ENCODE data around the gene CIAO2B.
"Not testable (repeated sequence)": the region's sequence is repeated elsewhere in the genome, so short reads cannot be mapped to it uniquely, and the experiment has no call there.

CIAO2B gene

DNA sequence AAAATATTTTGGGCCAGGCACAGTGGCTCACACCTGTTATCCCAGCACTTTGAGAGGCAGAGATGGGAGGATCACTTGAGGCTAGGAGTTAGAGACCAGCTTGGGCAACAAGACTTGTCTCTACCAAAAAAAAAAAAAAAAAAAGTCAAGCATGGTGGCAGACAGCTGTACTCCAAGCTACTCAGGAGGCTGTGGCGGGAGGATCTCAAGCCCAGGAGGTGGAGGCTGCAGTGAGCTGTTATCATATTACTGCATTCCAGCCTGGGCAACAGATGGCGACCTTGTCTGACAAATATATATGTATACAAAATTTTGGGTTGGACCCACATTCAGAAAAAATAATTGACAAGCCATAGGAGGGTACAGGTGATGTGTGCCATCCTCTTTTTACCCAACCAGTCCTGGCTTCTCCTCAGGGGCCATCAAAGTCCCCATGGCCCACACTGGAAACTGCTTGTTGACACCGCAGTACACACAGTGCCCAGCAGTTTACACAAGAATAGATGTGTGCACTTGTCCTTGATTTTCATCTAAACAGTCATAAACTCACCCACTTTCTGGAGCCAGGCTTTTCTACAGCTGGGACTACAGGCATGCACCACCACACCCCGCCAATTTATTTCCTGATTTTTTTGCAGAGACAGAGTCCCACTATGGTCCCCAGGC lies 2.8 kb upstream of the CIAO2B start:
- no peak for DNase-seq (ENCODE audit: low read depth in 3 of 3)

DNA sequence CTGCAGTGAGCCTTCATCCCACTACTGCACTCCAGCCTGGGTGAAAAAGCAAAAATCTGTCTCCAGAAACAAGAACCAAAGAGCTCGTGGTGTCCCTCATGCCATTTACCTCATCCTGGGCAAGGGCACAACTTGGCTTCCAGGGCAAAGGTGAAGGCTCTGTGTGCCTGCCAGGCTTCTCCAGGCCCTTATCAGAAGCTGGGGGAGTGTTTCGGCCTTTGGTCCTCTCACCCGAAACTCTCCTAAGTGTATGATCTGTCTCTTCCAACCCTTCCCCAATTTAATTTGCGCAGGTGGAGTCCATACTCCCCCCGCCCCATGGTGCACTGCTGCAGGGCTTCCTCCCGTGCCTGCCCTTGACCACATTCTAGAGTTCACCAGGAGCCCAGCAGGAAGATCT lies 2.3 kb upstream of the CIAO2B start:
- DNase-seq (ENCODE audit: low read depth in 3 of 3): no peak

DNA sequence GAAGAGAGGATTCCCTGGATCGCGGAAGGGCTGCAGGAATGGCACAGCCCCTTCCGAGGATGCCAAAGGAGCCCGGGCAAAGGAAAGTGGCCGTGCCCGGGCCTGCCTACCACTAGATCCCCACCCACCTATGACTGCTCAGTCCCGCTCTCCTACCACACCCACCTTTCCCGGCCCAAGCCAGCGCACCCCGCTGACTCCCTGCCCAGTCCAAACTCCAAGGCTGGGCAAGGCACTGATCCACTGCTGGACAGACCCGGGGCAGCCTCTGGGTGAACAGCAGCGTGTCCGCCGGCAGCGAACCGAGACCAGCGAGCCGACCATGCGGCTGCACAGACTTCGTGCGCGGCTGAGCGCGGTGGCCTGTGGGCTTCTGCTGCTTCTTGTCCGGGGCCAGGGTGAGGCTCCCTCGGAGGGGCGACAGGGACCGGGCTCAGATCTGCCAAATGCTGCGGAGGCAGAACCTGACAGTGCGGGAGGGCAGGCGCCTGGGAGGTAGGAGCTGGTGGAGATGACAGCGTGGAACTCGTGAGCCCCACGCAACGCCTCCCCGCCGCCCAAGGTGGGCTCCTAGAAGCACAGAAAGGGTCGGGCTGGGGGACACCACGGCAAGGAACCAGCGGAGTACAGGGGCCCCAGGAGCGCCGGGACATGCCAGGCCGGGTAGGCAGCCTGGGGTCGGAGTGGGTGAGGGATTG lies 1.3 kb upstream of the CIAO2B start, which contains the start of gene CES2:
CES2 (plus strand) TSS at position 203 of the 698 bp plus-strand sequence; CDS start at position 323, 120 bp downstream.
- no peak for DNase-seq (ENCODE audit: low read depth in 3 of 3)

DNA sequence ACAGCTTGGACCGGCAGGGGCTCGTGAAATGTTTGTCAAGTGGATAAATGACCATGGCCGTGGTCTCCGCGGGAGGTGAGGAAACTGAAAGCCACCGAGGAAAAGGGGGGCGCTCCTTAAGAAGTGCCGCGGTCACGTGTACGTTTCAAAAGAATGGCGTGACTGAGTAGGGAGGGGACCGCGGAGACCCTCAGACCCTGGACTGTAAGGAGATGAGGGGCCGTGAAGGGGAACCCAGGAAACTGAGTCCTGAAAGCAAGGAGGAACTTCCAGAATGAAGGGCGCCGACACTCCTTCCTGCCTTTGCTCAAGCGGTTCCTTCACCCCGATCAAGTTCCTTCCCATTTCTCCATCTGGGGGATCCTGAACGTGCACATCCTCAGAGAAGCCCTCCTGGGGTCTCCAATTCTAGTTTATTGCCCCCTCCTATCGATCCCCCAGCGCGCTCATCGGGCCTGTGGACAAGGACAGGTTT lies 674 bp upstream of the CIAO2B start:
- not testable (repeated sequence) for DNase-seq (ENCODE audit: low read depth in 3 of 3)

DNA sequence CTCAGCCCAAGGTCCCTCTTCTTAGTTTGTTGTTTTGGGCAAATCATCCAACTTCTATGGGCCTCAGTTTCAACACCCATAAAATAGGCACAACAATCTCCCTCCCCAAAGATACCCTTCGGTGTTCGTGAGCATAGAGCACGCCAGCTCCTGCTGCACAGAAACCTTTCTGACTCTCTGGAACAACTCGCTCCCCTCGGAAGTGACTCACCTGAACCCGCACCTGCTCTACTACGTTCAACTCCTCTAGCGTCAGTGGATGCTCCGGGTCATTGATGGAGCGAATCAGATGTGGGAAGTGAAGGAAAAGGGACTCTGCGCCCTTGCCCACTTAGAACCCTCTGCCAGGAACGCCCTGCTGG lies 445 bp downstream of the CIAO2B start:
- peak; percentile 19 to 56 (median 21) for DNase-seq (ENCODE audit: low read depth in 3 of 3)

DNA sequence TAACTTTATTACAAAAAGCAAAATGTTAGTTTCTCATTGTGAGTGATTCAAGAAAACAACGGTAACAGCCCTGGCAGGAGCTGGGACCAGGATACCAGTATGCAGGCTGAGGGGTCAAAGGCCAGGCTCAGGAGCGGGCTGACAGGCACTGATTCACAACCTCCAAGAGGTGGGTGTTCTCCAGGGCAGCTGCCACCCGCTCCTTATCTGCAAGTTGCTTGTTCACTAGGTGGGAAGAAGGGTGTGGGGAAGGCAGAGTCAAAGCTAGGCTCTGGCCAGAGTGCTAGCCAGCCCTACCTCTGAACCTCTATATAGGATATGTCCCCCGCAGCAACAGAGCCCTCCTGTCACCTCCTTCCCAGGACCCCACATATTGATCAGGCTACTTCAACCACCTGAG lies 2.1 kb downstream of the CIAO2B start:
- no peak for DNase-seq (ENCODE audit: low read depth in 3 of 3)

DNA sequence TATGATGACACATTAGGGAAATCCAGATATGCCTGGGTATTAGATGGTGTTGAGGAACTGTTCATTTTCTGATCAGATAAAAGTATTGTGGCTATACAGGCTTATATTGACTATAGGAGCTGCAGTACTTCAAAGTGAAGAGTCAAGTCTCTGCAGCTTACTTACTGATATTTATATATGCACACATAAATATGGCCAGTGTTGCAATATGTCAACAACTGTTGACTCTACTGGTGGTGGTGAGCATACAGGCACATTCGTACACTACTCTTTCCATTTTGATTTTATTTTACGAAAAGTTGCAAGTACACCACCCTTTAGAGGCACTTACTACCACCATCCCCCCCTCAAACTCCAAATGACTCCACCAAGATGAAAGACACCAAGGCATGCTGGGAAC lies 2.5 kb downstream of the CIAO2B start:
- no peak for DNase-seq (ENCODE audit: low read depth in 3 of 3)

DNA sequence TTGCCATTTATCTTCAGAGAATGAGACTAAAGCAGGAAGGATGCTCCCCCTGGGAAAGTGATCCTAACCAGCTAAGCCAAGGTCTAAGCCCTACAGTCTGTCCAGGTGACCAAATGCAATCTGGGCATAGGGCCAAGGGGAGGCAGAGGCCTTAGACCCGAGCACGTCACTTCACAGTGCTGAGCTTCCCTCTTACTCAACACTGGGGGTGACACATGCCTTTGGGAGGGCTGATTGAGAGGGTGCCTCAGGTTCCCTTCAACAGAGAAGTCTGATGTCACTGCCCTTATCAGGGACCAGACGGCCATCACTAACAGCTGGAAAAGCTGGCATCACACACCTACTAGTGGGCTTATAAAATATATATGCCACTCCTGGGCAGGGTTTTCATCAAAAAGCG lies 4.0 kb downstream of the CIAO2B start:
- no peak for DNase-seq (ENCODE audit: low read depth in 3 of 3)

DNA sequence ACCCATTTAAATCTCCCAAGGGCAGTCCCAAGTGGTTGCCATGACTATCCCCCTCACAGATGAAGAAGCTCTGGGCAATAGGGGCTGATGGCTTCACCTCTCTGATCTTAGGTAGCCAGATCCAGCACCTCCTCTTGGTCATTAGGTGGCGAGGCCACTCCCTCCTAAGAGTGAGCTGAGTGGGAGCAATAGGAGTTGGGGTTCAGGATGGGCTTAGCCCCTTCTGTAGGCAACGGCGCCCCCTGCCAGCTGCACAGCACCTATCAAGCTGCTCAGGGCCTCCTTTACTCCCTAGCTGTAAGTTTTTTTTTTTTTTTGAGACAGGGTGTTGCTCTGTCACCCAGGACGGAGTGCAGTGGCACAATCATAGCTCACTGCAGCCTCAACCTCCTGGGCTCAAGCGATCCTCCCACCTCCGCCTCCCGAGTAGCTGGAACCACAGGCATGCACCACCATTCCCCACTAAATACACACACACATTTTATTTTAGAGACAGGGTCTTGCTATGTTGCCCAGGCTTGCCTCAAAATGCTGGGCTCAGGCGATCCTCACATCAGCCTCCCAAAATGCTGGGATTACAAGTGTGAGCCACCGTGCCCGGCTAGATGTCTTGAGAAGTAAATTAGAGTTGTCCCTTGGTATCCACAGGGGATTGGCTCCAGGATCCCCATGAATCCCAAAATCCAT lies 5.4 kb downstream of the CIAO2B start:
- DNase-seq (ENCODE audit: low read depth in 3 of 3): peak in 1 of 3 experiments; percentile 46

DNA sequence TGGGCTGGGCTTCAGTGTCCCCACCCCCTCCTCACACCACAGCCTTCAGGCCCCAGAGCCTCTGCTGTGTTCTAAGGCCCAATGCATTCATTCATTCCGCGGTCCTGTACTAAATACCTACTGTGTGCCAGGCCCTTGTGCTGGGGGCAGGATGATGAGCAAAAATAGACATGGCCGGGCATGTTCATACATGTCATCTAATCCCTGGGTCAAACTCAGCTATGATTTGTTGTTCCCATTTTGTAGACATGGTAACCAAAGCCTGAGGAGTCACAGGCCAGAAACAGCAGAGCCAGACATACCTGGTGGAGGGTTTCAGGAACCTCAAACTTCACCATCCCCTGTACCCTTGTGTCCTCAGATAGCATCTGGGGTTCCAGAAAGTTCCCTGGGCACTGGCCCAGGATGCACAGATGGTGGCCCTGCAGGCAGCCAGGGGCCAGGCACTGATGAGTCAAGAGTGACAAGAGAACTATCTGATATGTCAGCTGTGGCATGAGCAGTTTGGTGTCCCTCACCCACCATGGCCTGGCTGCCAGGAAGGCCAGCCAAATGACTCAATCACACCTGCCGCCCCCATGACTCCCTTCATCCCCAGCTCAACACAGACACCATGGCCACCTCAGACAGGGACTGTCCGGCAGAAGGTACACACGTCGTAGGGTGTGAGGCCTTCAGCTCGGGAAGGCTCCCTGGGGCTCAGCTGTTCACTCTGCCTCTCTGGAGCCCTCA lies 6.1 kb downstream of the CIAO2B start:
- DNase-seq (ENCODE audit: low read depth in 3 of 3): no peak

DNA sequence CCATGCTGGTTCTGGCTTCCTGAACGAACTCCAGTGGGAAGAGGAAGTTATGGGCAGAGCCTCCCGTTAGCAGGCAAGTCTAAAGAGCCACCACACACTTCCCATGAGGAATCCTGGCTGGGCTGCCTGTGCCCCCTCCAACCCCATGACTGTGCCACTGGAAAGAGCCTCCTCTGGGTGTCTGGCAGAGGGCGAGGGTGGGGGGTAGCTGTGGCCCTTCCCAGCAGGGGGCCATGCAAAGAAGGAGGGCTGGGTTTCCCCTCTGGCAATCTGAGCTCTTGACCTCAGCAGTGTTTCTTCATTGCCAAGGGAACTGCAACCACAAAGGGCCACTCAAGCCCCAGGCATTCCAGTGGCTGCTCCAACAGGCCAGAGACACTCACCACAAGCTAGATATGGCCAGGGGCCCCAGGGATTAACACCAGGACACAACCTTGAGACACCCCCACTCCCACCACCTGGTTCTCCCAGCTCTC lies 7.2 kb downstream of the CIAO2B start:
- DNase-seq (ENCODE audit: low read depth in 3 of 3): no peak

DNA sequence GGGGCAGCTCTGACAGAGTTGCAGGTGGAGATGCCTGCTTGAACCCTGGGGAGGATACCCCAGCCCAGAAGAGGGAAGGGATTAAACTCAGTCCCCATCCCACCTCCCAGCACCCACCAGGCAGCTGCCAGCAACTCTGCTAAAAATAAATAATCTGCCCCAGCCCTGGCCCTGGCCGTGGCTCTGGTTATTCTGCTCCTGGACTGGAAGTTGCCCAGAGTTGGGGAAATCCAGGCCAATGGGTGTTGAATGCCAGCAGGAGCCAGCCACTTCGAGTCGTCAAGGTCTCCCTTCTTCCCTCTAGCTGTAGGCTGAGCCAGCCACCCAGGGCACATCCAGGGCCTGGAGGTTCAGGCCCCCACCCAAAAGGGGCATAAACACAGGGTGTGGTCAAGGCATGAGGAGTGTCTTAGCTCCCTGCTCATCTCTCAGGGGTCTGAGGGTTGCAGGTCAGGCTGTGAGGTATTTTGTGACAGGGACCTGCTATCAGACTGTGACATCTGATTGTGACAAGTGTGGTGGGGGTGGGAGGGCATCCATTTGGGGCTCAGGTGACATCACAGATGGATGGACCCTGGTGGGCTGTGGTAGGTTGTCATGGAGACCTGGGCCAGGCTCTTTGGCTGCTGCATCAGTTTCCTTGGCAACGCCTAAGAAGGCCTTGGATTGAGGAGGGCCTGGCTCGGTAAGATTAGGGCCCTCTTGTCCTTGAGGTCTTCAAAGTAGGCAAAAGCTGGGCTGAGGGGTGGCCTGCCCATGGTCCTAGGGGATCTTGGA lies 7.8 kb downstream of the CIAO2B start:
- no peak for DNase-seq (ENCODE audit: low read depth in 3 of 3)

DNA sequence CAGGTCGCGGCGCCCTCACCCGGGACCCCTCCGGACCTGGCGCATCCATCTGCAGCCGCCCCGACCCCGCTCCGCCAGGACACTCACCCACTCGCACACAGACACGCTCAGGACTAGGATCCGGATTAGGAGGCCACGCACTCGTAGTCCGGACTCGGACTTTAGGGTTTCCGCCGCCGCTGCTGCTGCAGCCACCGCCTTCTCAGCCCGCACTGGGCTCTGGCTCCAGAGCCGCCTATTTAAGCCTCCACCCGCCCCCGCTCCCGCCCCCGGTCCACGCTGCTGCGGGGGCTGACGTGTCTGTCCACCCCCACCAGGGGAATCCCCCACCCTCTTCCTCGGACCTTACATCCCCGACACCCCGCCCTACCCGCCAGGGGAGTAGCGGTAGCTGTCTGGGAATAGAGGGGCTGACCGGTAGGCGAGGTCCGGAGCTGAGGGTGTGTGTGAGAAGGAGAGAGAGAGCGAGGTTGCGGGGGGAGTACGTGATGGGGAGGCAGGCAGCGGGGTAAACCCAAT lies 8.8 kb downstream of the CIAO2B start, which contains the start of gene RRAD:
RRAD (minus strand) TSS at position 214 of the 519 bp plus-strand sequence. CDS start 356 bp downstream, outside the sequence.
- DNase-seq (ENCODE audit: low read depth in 3 of 3): no peak

DNA sequence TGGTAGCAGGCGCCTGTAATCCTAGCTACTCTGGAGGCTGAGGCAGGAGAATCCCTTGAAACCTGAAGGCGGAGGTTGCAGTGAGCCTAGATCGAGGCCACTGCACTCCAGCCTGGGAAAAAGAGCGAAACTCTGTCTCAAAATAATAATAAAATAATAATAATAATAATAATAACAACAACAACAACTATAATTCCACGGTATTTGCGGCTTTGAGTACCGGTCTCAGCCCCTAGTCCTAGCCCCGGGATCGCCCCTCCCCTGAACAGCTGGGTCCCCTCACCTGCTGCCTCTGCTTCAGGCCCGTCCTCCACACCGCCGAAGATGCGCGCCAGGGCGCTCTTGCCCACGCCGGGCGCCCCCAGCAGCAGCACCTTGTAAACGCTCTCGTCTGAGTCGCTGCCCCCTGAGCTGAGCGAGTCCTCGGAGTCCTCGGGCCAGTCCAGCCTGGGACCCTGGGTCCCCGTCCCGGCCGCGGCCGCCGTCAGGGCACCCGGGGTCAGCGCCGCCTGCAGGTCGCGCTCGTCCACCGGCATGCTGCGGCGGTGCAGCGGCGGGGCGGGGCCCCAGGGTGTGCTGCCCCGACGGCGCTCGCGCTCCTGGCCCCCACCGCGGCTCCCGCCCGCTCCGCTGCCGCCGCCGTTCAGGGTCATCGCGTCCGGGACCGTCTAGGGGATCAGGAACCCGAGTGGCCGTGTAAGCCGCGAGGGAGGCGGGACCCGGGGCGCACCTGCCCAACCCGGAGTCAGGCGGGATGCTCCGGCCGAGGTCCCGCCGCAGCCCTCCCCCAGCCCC lies 9.5 kb downstream of the CIAO2B start:
- peak in 1 of 3 experiments; percentile 35 for DNase-seq (ENCODE audit: low read depth in 3 of 3)

DNA sequence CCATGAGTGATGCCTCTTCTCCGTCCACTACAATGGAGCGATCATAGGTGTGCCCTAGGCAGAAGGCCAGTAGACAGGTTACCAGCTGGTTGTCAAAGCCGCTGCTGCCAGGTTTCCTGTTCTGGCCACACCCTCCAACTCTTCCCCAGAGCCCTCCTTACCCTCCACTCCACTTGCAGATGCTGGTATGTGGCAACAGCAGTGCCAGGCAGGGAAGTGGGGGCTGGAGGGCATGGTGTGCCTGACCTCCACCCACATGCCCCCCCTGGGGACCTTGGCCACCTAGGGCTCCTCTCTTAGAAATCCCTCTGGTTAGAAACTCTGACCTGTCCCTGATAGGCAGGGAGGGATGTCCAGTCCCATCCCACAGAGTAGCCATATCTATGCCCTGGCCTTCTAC lies 10.3 kb downstream of the CIAO2B start:
- no peak for DNase-seq (ENCODE audit: low read depth in 3 of 3)

DNA sequence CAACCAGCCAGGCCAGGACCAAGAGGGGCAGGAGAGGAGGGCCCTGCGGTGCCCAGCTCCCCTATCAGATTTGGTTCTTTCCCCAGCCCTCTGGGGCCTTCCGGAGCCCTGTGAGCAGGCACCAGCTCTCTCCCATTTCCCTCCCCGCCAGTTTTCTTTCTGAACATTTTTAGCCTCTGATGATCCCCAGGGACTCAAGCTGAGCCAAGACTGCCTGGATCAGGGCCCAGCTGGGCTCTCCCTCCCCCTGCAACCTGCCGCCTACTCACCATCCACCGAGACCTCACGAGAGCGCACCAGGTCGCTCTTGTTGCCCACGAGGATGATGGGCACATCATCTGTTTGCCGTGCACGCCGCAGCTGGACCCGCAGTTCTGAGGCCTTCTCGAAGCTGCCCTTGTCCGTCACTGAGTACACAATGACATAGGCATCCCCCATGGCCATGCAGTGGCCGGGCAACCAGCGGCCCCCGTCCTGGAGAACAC lies 10.9 kb downstream of the CIAO2B start:
- no peak for DNase-seq (ENCODE audit: low read depth in 3 of 3)

DNA sequence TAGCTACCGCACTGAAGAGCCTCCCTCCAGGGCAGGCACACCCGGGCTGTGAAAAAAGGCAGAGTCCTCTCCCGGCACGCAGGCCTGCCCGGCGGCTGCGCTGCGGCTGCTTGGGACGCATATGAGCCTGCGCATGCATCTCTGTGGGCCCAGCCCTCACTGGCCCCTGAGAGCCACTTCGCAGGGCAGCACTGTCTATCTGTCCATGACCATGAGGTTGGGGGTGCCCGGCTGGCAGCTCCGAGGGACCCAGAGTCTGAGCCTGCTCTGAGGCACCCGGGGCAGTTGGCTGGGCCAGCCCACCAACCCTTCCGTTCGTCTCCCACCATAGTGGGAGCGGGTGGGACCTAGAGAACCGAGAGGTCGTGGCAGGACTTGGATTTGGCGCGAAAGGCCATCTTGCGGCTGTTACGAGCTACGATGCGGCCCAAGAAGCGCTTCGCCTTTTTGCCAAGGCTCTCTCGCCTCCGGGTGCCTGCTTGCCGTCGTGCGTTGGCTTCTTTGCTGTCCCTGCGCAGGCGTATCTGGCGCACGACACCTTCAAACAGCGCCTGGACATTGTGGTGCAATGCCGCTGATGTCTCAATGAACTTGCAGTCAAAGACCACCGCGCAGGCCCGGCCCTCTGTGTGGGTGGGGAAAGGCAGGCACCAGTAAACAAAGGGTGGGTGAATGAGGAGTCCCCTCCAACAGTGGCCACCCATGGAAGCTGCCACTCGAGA lies 12.3 kb downstream of the CIAO2B start:
- DNase-seq (ENCODE audit: low read depth in 3 of 3): no peak

DNA sequence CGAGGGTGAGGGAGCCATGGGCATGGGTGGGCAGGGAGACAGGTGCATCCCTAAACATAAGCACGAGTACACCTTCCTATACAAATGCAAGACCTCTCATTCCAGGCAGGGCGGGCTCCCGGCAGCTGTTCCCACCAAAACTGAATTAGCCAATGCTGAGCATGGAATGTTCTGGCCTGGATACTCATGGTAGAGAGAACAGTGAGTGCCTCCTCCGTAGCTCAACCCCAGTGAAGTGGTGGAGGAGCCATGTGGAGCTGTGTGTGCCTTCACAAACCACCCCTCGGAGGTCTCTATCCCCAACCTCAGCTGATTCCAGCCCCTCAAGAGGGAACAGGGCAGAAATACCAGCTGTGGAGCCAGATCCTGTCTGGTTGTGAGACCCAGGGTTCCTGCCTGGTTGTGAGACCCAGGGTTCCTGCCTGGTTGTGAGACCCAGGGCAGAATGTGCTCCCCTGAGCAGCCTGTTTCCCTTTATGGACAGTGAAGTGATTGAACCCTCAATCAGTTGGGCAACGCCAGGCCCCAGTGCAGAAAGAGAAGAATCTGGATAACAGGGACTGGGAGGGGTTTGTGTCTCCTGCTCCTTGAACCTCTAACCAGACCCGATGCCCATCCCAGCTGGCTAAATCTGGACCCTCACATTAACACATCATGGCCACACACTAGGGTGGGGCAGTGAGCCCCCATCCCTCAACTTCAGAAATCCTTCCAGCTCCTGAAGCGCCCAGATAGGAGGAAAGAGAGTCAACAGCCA lies 13.1 kb downstream of the CIAO2B start:
- DNase-seq (ENCODE audit: low read depth in 3 of 3): no peak

DNA sequence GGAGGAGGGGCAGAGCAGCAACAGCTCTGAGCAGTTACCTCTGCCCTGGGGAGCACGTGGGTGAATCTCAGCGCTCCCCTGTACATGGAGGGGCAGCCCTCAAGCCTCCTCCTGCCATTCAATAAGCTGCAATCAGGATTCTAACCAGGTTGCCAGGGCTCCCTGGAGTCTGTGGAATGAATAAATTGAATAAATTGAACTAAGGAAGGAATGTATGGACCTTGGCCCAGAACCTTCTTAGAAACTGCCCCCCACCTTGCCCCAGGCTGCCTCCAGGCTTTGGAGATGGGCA lies 14.0 kb downstream of the CIAO2B start:
- DNase-seq (ENCODE audit: low read depth in 3 of 3): no peak
